SK-N-SH (cell line): ENCODE measurements around the gene TMEM26. TPM values are rescaled to one million over a fixed set of nuclear protein-coding genes. Genes with fewer than 3 reads are reported as not detected.
A peak's percentile ranks its signal among the peaks of the same experiment; 100 is the strongest.

Experiments used
- CTCF ChIA-PET: fragments of 300-600, 350-600 bp; formaldehyde crosslinking; extraction: SDS; loops from one replicate; lab custom pipeline; 2021; lab: Yijun Ruan, JAX
- POLR2A ChIA-PET: fragments of 350-600 bp; sonication (Branson Sonifier 250); formaldehyde crosslinking; extraction: SDS; loops from one replicate; lab custom pipeline; 2020; ENCODE audit warnings: antibody characterized with exemption, inconsistent platforms; lab: Yijun Ruan, JAX
- DNase-seq: peaks from one replicate; pipeline ENCODE4 v3.0.0; 2012
- H2AFZ ChIP-seq: fragments of 200-600 bp; sonication (generic); 2 replicates; pipeline ENCODE4 v1.8.1; 2016; ENCODE audit warnings: antibody characterized with exemption, mild to moderate bottlenecking, low read depth
- H3F3A ChIP-seq: fragments of 200-600 bp; sonication (generic); replicated peaks from 2 replicates; pipeline ENCODE3; 2016; ENCODE audit warnings: antibody characterized with exemption, mild to moderate bottlenecking; ENCODE audit not compliant: insufficient read depth
- H3K27ac ChIP-seq, 2 experiments: fragments of 200-500 bp in 1 of 2; fragments of 200-600 bp in 1 of 2; sonication (Bioruptor generic) in 1 of 2; sonication (generic), shearing (Covaris generic) in 1 of 2; 2 replicates each; pipeline versions ENCODE4 v1.5.1 to v1.6.1; 2014 to 2016; ENCODE audit warnings: low read depth in 2 of 2, inconsistent platforms in 1 of 2, low read length in 1 of 2, mild to moderate bottlenecking in 1 of 2, mixed read lengths in 1 of 2
- H3K27me3 ChIP-seq: fragments of 200-600 bp; sonication (generic), shearing (Covaris generic); 2 replicates; pipeline ENCODE4 v1.6.1; 2016; ENCODE audit warnings: mixed run types; ENCODE audit not compliant: insufficient read depth
- H3K36me3 ChIP-seq, 2 experiments: fragments of 200-500 bp in 1 of 2; fragments of 200-600 bp in 1 of 2; sonication (Bioruptor generic) in 1 of 2; sonication (generic) in 1 of 2; replicated peaks in 1 of 2; 2 replicates each; pipeline versions ENCODE3 to v1.5.1; 2014 to 2016; ENCODE audit warnings: low read length in 1 of 2, mild to moderate bottlenecking in 1 of 2; ENCODE audit not compliant: insufficient read depth in 2 of 2, control insufficient read depth in 1 of 2
- H3K4me1 ChIP-seq, 2 experiments: fragments of 200-500 bp in 1 of 2; fragments of 200-600 bp in 1 of 2; sonication (Bioruptor generic) in 1 of 2; sonication (generic), shearing (Covaris generic) in 1 of 2; 2 replicates each; pipeline versions ENCODE4 v1.5.1 to v1.6.1; 2014 to 2016; ENCODE audit warnings: low read depth in 1 of 2, low read length in 1 of 2, mixed run types in 1 of 2; ENCODE audit not compliant: insufficient read depth in 2 of 2, control insufficient read depth in 1 of 2
- H3K4me2 ChIP-seq: fragments of 200-600 bp; sonication (generic), shearing (Covaris generic); 2 replicates; pipeline ENCODE4 v1.6.1; 2017; ENCODE audit warnings: mixed run types
- H3K4me3 ChIP-seq, 2 experiments: fragments of 200-500 bp in 1 of 2; fragments of 200-600 bp in 1 of 2; sonication (Bioruptor generic) in 1 of 2; sonication (generic), shearing (Covaris generic) in 1 of 2; 2 replicates each; pipeline versions ENCODE4 v1.5.1 to v1.8.1; 2014 to 2016; ENCODE audit warnings: low read depth in 2 of 2, inconsistent platforms in 1 of 2, low read length in 1 of 2, mild to moderate bottlenecking in 1 of 2, mixed read lengths in 1 of 2, moderate library complexity in 1 of 2
- H3K79me2 ChIP-seq: fragments of 200-600 bp; sonication (generic); 2 replicates; pipeline ENCODE4 v1.8.1; 2017; ENCODE audit warnings: mild to moderate bottlenecking; ENCODE audit not compliant: insufficient read depth
- H3K9ac ChIP-seq: fragments of 200-600 bp; sonication (generic); 2 replicates; pipeline ENCODE4 v1.6.1; 2017; ENCODE audit warnings: mixed run types
- H3K9me2 ChIP-seq: fragments of 200-600 bp; sonication (generic); 2 replicates; pipeline ENCODE4 v1.6.1; 2017; ENCODE audit warnings: mixed run types
- H3K9me3 ChIP-seq: fragments of 200-600 bp; sonication (generic); 2 replicates; pipeline ENCODE4 v1.6.1; 2017; ENCODE audit warnings: mixed run types, mild to moderate bottlenecking, moderate library complexity
- H4K20me1 ChIP-seq: fragments of 200-600 bp; sonication (generic); 2 replicates; pipeline ENCODE4 v1.6.1; 2017; ENCODE audit warnings: mild to moderate bottlenecking, mixed run types; ENCODE audit not compliant: insufficient read depth
- CHD2 ChIP-seq: fragments of 150-350 bp; IDR thresholded peaks from 2 replicates; pipeline ENCODE4 v1.6.1; 2018; ENCODE audit warnings: low read length; ENCODE audit not compliant: partially characterized antibody
- EP300 ChIP-seq, 2 experiments: IDR thresholded peaks; 2 replicates each; pipeline versions ENCODE4 v1.4.0 to v1.6.1; 2012; ENCODE audit warnings: borderline replicate concordance in 1 of 2, low read depth in 1 of 2, low read length in 1 of 2
- FOXJ3 ChIP-seq: sonication (generic); formaldehyde crosslinking; IDR thresholded peaks from 2 replicates; pipeline ENCODE4 v1.5.1; 2020; ENCODE audit warnings: mild to moderate bottlenecking, missing genetic modification reagents
- GABPA ChIP-seq: IDR thresholded peaks from 2 replicates; pipeline ENCODE4 v1.4.0; 2012; ENCODE audit warnings: low read depth, mild to moderate bottlenecking
- JUND ChIP-seq: IDR thresholded peaks from 2 replicates; pipeline ENCODE4 v1.4.0; 2012
- NFIC ChIP-seq: IDR thresholded peaks from 2 replicates; pipeline ENCODE4 v1.4.0; 2012; ENCODE audit warnings: borderline replicate concordance
- PBX3 ChIP-seq: IDR thresholded peaks from 2 replicates; pipeline ENCODE4; 2012
- RFX5 ChIP-seq: IDR thresholded peaks from 2 replicates; pipeline ENCODE4 v1.6.1; 2012; ENCODE audit warnings: mild to moderate bottlenecking, improper control_type of control experiment, low read length
- TAF1 ChIP-seq: IDR thresholded peaks from 2 replicates; pipeline ENCODE4 v1.6.1; 2012; ENCODE audit warnings: low read depth, mild to moderate bottlenecking, low read length, moderate library complexity, borderline replicate concordance
- TCF12 ChIP-seq: IDR thresholded peaks from 2 replicates; pipeline ENCODE4 v1.4.0; 2012
- USF1 ChIP-seq: IDR thresholded peaks from 2 replicates; pipeline ENCODE4 v1.4.0; 2012; ENCODE audit warnings: low read depth, borderline replicate concordance
- polyA plus RNA-seq, 3 experiments: library from polyadenylated mRNA; depleted of rRNA; stranded (reverse); fragments of >200 nt; gene quantifications; 2 replicates each; pipeline ENCODE4 v1.2.3, GENCODE V29; 2012
- TF ChIP-seq, protein P1 (sequence below): IDR thresholded peaks from 2 replicates; pipeline ENCODE4 v1.6.1; 2012; ENCODE audit warnings: mild to moderate bottlenecking, low read depth, low read length, moderate library complexity

The TMEM26 gene
- polyA plus RNA-seq, 1 of the 3 experiments (the other 2 are of a cell fraction), result 0.05 TPM

DNA sequence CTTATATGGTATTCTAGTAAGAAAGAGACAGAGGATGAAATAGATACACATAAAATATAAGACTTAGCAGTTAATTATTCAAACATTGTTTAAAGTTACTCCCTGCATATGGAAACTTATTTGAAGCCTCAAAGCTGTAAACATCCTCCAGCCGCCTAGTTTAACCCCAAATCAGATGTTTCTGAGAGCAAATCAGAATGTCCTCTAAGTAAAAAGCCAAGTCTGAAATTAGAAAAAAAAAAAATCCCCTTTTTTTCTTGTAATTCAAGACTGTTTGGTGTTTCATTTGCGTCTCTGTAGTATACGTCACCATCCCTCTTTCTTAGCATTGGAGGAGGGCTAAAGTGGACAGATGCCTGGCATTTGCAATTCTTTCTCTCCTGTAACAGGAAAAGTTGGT lies 46.4 kb downstream of the TMEM26 start (continued):
- TF ChIP-seq, protein P1, sequence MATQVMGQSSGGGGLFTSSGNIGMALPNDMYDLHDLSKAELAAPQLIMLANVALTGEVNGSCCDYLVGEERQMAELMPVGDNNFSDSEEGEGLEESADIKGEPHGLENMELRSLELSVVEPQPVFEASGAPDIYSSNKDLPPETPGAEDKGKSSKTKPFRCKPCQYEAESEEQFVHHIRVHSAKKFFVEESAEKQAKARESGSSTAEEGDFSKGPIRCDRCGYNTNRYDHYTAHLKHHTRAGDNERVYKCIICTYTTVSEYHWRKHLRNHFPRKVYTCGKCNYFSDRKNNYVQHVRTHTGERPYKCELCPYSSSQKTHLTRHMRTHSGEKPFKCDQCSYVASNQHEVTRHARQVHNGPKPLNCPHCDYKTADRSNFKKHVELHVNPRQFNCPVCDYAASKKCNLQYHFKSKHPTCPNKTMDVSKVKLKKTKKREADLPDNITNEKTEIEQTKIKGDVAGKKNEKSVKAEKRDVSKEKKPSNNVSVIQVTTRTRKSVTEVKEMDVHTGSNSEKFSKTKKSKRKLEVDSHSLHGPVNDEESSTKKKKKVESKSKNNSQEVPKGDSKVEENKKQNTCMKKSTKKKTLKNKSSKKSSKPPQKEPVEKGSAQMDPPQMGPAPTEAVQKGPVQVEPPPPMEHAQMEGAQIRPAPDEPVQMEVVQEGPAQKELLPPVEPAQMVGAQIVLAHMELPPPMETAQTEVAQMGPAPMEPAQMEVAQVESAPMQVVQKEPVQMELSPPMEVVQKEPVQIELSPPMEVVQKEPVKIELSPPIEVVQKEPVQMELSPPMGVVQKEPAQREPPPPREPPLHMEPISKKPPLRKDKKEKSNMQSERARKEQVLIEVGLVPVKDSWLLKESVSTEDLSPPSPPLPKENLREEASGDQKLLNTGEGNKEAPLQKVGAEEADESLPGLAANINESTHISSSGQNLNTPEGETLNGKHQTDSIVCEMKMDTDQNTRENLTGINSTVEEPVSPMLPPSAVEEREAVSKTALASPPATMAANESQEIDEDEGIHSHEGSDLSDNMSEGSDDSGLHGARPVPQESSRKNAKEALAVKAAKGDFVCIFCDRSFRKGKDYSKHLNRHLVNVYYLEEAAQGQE, result no peak
- TF ChIP-seq GABPA, result no peak
- no peak for TF ChIP-seq TAF1
- no peak for TF ChIP-seq FOXJ3

DNA sequence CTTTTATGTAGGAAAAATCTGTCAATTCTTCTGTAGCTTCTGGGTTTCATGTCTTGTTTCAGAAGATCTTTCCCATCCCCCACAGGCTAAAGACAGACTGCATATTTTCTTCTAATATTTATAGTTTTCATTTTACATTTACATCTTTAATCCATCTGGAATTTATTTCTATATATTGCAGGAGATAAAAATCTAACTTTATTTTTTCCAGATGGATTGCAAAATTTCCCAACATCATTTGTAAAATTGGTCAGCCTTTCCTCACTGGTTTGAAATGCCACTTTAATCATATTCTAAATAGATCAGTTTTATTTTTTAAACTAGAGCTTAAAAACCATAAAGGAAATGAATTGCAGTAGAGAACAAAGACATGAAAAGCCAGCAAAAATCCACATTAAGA lies 46.9 kb downstream of the TMEM26 start:
- no peaks in the 10 kb centered on the region for H3K36me3 ChIP-seq
- H3F3A ChIP-seq, result no peaks in the 10 kb centered on the region
- no peak overlapping the region for H3K4me2 ChIP-seq
- no peak overlapping the region for H3K9ac ChIP-seq
- no peak overlapping the region for H3K4me3 ChIP-seq
- H2AFZ ChIP-seq, result no peak overlapping the region
- H3K9me3 ChIP-seq, result no peaks in the 10 kb centered on the region
- no peak for DNase-seq
- no peaks in the 10 kb centered on the region for H4K20me1 ChIP-seq
- ChIA-PET POLR2A (no interaction called here), CTCF (no interaction called here)
- H3K27me3 ChIP-seq, result no peaks in the 10 kb centered on the region
- TF ChIP-seq EP300 (IDR thresholded peaks at IDR 0.05; ENCODE audit: borderline replicate concordance in 1 of 2, low read depth in 1 of 2, low read length in 1 of 2) (peak; percentile 26 to 56; a peak in 1 of 4 replicates), TCF12 (peak; percentile 71), PBX3 (peak; percentile 40), USF1 (no peak), JUND (0 out of 2 replicates have a peak, but pooled peaks have one; percentile 12), FOXJ3 (no peak), CHD2 (peak; percentile 10)
- H3K79me2 ChIP-seq, result no peaks in the 10 kb centered on the region
- H3K4me1 ChIP-seq, result peaks cover 6 to 9% of the 10 kb centered on the region in 2 experiments; a peak in 2 of 4 replicates
- no peaks in the 10 kb centered on the region for H3K9me2 ChIP-seq
- H3K27ac ChIP-seq, result peak overlapping the region in 1 of 2 experiments; percentile 28; a peak in 1 of 4 replicates

DNA sequence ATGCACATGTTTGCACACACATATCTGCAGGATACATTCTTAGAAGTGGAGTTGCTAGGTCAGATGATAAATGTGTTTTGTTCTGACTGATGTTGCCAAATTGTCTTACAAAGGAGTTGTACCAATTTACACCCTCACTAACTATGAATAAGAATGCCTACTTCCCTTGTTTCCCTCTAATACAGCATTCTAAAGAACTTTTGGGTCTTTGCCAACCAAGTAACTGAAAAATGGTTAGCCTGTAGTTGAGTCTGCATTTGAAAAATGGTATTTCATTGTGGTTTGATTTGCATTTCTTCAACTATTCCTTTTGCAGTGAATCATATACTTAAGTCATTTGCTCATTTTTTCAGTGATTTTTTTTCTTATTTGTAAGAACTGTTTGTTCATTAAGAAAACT lies 48.4 kb downstream of the TMEM26 start:
- ChIA-PET POLR2A (no interaction called here), CTCF (no interaction called here)
- H3K4me1 ChIP-seq, result peaks cover 6 to 9% of the 10 kb centered on the region in 2 experiments; a peak in 2 of 4 replicates
- peak overlapping the region in 1 of 2 experiments; percentile 19; a peak in 1 of 4 replicates for H3K27ac ChIP-seq
- no peak overlapping the region for H3K4me2 ChIP-seq
- H3K9me2 ChIP-seq, result no peaks in the 10 kb centered on the region
- H3K36me3 ChIP-seq, result no peaks in the 10 kb centered on the region
- DNase-seq, result no peak
- H3K4me3 ChIP-seq, result no peak overlapping the region
- no peak overlapping the region for H3K9ac ChIP-seq
- no peaks in the 10 kb centered on the region for H3K79me2 ChIP-seq
- no peaks in the 10 kb centered on the region for H3K9me3 ChIP-seq
- H4K20me1 ChIP-seq, result no peaks in the 10 kb centered on the region
- H3K27me3 ChIP-seq, result no peaks in the 10 kb centered on the region
- TF ChIP-seq RFX5 (no peak), NFIC (peak; percentile 53; the same call in 1 of the 2 replicates), TCF12 (peak; percentile 34; the same call in 1 of the 2 replicates)
- no peak overlapping the region for H2AFZ ChIP-seq
- no peaks in the 10 kb centered on the region for H3F3A ChIP-seq
